H1 (cell line): Measurements from ENCODE around the gene EMID1.

Experiments used
- ATF2 ChIP-seq: IDR thresholded peaks from 2 replicates; pipeline ENCODE4 v1.6.1; 2012; ENCODE audit warnings: low read length, inconsistent platforms
- CREB1 ChIP-seq: IDR thresholded peaks from 2 replicates; pipeline ENCODE4 v1.6.1; 2012; ENCODE audit warnings: inconsistent platforms
- CTCF ChIP-seq, 3 experiments: IDR thresholded peaks; 1 replicate in 2 of 3; 2 replicates in 1 of 3; pipeline versions ENCODE4 v1.5.1 to v1.6.1; 2011; ENCODE audit warnings: low read length in 3 of 3, mild to moderate bottlenecking in 3 of 3, inconsistent platforms in 2 of 3, low read depth in 1 of 3, moderate library complexity in 1 of 3; ENCODE audit not compliant: insufficient read depth in 1 of 3; ENCODE audit errors: control extremely low read depth in 1 of 3
- GABPA ChIP-seq: IDR thresholded peaks from 2 replicates; pipeline ENCODE4 v1.6.1; 2011; ENCODE audit warnings: mild to moderate bottlenecking, low read length, moderate library complexity, borderline replicate concordance; ENCODE audit not compliant: insufficient read depth
- KDM5A ChIP-seq: fragments of 200-600 bp; IDR thresholded peaks from 2 replicates; pipeline ENCODE4 v1.7.1; 2012; ENCODE audit warnings: mild to moderate bottlenecking, low read length, inconsistent platforms, mixed read lengths
- POLR2A ChIP-seq, 2 experiments: IDR thresholded peaks; 1 replicate in 1 of 2; 2 replicates in 1 of 2; pipeline ENCODE4 v1.6.1; 2011; ENCODE audit warnings: low read depth in 2 of 2, low read length in 2 of 2, mild to moderate bottlenecking in 2 of 2; ENCODE audit errors: control extremely low read depth in 1 of 2
- POLR2AphosphoS5 ChIP-seq: IDR thresholded peaks from 2 replicates; pipeline ENCODE4 v1.6.1; 2011; ENCODE audit warnings: low read depth, low read length
- RNF2 ChIP-seq: fragments of 200-900, 300-1000 bp; sonication (generic); IDR thresholded peaks from 2 replicates; pipeline ENCODE4 v1.7.1; 2016; ENCODE audit warnings: borderline replicate concordance, low read depth, mild to moderate bottlenecking, antibody characterized with exemption, low read length; ENCODE audit not compliant: poor library complexity, severe bottlenecking; ENCODE audit errors: missing control alignments
- RXRA ChIP-seq: IDR thresholded peaks from 2 replicates; pipeline ENCODE4 v1.6.1; 2011; ENCODE audit warnings: low read depth, mild to moderate bottlenecking, low read length, moderate library complexity; ENCODE audit not compliant: insufficient read depth
- SIX5 ChIP-seq: IDR thresholded peaks from 2 replicates; pipeline ENCODE4 v1.6.1; 2011; ENCODE audit warnings: mild to moderate bottlenecking, low read depth, low read length
- USF2 ChIP-seq: IDR thresholded peaks from 2 replicates; pipeline ENCODE4 v1.6.1; 2011; ENCODE audit warnings: low read length, improper control_type of control experiment

- TF ChIP-seq CTCF (IDR thresholded peaks at IDR 0.05; ENCODE audit: control extremely low read depth in 1 of 3, insufficient read depth in 1 of 3, low read depth in 1 of 3, low read length in 3 of 3) (no peak), USF2 (no peak), SIX5 (no peak), CREB1 (no peak), RXRA (no peak), POLR2A (IDR thresholded peaks at IDR 0.05; ENCODE audit: control extremely low read depth in 1 of 2, low read depth in 2 of 2, low read length in 2 of 2) (no peak), ATF2 (no peak), RNF2 (no peak), POLR2AphosphoS5 (no peak), GABPA (no peak), KDM5A (no peak)
Observed at GRCh38 chr22:29183971-29184848, 21.5 kb upstream of the EMID1 start.
